GM19043 (cell line): Measurements from ENCODE around the gene NEIL1.

Experiments
- ATAC-seq: cut with Tn5 transposase; IDR thresholded peaks from one replicate; pipeline ENCODE4 v1.9.1; 2021; ENCODE audit warnings: low read depth; ENCODE audit not compliant: unreplicated experiment

NEIL1 gene

DNA sequence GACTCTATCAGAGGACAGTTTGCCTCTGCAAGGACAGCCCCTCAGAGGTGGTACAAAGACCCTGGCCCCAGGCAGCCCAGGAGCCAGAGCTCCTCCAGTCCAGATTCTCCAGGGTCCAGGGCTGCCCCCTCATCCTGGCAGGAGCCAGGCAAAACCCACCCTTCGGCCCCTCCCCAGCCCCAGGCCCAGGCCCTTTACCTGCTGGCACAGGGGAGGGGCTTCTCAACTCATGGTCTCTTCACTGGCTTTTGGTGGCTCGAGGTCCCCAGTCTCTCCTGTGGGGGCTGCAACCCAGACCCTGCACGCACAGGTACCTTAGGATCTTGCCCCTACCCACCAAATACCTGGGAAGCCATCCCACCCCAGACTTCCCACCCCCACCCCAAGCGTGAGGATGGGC, 8.5 kb downstream of the NEIL1 start:
- ATAC-seq: no peak

DNA sequence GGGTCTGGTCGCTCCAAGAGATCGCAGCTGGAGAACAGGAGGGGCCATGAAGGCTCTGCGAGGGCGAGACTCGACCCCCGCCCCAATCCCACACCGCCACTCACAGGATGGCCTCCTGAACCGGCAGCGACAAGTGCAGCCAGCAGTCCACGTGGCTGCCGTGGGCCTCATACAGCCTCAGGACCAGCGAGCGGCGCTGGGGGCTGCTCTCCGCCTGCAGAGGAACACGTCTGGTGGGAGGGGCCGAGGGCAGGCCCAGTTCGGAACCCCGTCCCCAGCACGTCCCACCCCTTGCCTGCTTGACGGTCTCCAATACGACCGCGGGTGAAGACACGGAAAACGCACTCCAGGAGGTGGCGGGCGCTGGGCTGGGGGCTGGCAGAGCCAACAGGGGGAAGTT, 9.2 kb downstream of the NEIL1 start:
- ATAC-seq: no peak

DNA sequence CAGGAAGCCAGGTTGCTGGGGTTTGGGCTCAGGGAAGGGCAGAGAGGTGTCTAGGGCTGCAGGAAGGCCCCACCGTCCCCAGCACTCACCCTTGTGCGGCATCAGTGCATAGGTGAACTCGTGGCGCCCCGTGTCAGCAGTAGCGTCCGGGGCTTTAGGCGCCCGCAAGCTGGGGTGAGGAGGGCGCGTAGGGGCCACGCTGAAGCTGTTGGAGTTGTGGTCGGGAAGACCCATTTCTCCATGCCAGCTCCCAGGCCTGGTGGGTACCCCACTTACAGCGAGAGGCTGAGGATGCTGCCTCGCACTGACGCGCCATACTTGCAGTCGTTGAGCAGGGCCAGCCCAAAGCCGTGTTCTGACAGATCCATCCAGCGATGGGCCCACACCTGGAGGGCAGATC, 9.7 kb downstream of the NEIL1 start:
- no peak for ATAC-seq

DNA sequence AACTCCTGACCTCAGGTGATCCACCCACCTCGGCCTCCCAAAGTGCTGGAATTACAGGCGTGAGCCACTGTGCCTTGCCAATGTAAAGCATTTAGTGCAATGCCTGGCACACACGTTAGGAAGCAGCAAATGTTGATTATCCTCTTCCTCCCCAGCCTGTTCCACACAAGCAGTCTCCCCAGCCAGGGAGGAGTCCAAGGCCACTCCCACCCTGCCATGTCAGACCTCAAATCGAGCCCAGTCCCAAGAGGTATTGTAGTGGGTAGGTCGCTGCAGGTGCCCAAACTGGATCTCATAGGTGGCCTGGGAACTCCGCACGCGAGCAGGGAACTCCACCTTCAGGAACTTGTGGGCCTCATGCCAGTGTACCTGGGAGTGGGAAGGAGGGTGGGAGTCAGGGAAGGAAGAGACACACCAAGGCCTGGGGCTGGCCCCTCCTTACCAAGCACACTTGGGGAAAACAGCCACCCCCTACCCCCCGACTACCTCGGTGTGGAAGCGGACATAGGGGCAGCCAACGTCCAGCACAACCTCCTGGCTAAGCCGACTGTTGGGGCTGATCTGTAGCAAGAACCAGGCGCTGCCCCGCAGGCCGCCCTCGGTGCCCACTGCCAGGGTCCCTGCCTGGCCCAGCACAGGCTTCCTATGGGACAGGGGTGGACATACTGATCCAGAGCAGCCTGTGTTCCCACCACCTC, 11.3 kb downstream of the NEIL1 start:
- ATAC-seq: no peak

DNA sequence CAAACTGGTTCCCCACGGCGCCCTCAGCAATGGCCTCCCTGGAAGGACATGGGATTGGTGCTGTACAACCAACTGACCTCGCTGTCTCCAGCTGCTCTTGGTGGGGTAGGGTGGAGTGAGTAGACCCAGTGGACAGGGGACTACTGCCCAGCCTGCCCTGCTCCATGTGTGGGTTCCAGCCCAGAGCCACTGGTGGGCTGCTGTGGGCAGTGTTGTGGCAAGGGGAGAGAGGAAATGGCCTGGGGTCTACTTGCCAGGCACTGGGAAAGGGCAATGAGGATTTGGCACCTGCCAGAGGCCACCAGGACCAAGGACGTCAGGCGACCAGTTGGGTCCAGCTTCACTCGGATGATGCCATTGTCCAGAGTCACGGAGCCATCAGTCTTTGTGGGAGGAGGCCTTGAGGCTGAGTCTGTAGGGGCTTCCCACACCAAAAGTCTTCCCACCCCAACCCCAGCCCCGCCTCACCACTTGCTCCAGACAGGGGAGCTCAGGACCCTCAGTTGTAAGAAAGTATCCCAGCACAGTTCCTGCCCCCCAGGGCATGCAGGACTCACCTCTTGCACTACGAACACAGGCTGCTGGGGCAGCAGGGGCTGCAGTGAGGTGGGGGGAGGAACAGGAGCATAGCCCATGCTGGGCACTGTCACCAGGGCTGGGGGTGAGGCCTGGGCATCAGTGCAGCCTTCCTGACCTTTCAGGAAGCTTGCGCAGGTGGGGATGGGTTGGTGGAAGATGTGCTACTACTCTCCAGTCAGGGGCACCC, 12.1 kb downstream of the NEIL1 start:
- ATAC-seq: no peak

DNA sequence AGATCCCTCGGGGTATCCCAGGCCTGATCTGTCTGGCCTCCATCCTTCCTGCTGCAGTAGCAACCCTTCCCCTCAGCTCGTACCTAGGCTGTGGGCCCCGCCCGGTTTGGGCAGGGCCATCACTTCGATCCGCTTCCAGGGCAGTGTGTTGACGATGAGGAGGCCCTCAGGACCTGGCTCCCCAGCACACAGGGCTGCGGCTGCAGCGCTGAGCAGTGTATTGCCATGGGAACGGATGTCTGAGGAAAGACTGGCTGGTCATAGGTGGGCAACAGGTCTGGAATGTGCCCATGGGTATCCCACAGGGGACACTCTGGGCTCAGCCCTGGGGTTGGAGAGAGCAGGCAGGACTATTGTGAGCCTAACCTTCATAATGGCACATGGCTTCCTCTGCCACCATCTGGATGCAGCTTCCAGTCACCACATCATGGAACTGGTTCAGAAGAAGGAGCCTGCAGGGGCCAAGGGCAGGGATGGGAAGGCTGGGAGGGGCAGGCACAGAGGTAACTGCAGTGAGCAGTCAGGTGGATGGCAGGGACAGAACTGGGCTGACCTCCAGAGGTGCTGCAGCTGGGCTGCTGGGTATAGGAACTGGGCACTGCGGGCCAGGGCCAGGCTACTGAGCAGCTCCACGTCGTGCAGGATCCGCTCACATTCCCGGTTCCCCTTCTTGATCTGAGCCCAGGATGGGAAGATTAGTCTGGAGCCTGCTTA, 12.9 kb downstream of the NEIL1 start:
- ATAC-seq: no peak

DNA sequence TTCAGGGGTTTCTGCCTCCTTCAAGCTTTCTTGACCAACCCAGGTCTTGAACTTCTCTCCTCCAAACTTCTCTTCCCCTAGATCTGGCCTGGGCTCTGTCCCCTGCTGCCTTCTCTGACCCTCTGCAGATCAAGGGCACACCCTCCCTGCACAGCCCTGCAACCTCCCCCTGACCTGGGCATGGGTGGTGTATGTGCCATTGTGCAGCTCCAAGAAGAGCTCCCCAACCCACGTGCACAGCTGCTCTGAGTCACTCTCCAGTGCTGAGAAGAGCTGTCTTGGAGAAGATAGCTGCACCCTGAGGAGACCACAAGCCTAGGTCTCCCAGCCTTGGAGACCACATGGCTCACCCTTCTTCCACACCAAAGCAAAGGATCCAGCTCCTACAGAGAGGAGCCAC, 13.6 kb downstream of the NEIL1 start:
- no peak for ATAC-seq

DNA sequence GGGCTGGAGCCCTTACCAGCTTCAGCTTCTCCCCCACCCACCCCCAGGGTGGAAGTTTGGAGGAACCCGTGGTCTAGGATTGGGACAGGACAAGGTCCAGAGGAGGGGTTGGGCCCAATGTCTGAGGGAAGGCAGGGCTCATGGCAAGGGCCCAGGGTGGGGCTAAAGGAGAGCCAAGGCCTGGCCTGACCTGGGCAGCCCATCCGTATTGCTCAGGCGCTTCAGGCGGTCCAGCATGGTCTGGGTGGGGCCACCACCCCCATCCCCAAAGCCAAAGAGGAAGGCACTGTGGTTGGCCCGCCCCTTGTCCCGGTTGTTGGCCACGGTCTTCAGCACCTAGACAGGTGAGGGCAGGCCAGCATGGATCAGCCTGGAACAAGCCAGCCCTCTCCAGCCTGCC, 14.0 kb downstream of the NEIL1 start:
- ATAC-seq: no peak

DNA sequence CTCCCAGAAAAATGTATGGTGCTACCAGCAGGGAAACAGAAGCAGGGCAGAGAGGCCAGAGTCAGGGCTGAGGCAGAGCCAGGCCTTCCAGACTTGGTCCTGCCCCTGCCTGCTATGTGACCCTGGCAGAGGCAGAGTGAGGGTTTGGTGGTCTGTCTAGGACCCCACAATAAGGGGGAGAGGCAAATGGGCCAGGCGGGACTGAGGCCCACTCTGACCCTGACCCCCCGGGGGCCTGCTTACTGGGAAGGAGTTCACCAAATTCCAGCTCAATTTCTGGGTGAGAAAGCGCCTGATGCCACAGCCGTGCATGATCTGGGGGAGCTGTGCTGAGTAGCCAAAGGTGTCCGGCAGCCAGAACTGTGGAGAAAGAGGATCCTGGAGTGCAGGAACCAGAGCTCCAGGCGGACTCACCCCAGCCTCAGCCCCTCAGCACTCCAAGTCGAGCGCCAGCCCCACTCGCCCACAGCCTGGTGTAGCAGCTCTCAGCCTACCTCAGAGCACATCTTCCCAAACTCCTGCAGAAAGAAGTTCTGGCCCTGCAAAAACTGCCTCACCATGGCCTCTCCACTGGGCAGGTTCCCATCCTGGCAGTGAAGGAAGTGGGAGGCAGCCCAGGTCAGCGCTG, 14.6 kb downstream of the NEIL1 start:
- no peak for ATAC-seq

DNA sequence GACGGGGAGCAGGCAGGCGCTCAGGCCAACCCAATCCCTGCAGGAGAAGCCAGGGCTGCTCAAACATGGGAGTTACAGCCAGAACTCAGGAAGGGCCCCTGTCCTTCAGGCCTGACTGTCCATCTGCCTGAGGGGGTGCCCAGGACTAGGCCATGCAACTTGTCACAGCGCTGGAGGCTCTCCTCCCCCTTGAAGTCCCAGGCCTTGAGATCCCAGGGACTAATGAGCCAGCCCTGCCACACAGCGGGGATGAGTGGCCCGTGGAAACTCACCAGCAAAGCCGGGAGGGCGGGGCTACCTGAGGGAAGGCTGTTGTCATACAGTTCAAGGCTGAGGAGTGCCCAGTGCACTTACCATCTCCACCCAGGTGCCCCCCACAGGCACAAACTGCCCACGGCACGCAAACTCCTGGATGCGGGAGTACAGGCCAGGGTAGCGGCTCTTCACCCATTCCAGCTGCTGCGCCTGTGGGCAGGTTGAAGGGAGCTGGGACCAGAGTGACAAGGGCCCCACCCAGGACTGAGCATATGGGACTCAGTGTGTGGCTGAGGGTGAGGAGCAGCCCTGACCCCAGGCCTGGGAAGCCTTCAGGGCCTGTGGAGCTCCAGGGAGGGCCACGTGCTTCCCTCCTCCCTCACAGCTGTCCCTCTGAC, 15.3 kb downstream of the NEIL1 start:
- no peak for ATAC-seq

DNA sequence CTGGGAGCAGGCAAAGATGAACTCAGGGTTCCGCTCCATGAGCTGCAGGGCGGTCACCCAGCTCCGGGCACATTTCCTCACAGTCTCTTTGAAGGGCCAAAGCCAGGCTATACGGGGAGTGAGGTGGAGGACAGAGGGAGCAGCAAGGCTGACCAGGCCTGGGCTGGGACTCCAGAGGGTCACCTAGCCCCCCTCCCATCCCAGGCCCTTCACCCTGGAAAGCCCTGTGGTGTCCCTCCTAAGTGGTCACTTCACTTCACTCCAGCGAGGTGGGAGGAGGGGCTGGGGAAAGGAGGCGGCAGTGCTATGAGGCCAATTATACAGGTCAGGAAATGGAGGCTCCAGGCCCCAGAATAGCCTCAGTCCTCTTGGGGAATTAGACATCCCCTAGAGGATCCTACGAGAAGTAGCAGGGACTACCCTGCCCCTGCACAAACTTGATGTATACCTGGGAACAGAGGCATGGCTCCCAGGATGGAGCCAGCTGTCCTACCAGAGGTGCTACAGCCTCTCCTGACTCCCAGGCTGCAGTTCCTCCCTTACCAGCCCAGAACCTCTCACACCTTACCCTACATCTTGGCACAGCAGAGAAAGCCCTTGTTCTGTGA, 15.9 kb downstream of the NEIL1 start:
- no peak for ATAC-seq

DNA sequence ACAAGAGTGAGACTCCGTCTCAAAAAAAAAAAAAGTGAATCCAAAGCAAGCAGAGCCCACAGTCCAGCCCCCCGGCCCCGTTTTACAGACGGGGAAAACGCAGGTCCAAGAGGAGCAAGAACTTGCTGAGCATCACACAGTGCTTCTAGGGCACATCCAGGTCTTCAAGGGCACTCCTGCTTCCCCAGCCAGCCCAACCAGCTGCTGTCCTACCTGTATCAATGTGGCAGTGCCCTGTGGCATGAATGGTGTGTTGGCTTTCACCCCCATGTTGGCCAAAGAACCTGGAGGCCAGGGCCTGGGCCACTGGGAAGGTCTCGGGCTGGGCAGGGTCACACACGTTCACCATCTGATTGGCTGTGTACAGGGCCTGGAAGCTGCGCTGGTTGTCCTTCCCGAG, 16.9 kb downstream of the NEIL1 start:
- ATAC-seq: no peak

DNA sequence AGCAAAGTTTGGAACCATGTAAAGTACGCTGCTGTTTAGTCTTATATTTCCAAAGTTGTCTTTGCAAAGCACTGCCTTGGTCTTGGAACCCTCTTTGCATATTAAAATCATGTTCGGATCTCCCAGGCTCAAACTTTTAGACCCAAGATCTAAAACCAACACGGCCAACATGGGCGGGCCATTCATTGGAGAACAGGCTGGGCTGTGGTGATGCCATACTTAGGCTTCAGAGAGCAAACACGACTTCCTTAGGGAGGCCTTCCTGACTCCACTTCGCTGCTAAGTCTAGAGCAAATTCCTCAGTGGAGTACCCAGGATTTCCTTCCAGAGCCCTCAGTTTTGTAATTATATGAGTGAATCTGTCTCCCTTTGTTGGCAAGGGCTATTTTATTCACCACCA, 18.0 kb downstream of the NEIL1 start:
- no peak for ATAC-seq

DNA sequence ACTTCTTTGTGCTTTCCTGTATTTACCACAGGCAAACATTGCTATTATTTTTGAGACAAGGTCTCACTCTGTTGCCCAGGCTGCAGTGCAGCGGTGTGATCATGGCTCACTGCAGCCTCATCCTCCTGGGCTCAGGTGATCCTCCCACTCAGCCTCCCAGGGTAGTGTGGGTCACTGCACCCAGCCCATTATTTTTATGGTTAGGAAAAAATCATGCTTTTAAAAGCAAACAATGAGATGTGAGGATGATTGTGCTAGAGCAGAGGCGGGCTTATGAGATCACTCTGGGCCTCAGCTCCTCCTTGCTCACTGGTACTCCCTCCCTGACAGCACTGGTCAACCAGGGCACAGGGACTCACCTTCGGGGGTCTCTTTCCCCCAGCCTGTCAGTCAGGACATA, 19.3 kb downstream of the NEIL1 start:
- ATAC-seq: no peak

DNA sequence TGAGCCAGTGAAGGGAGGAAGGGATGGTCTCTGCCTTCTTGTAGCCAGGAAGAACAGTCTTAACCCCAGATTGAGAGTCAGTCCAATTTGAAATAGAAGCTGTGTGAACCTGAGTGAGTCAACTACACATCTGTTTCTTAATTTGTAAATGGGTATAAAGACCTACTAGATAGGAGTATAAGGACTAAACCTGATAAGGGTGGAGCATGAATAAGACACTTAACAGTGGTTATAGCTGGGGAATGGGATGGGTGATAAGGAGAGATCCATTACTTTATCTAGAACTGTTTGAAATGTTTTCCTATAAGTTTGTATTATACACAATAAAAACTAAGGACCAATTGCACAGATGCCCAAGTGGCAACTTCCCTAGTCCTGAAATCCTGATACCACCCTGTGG, 20.2 kb downstream of the NEIL1 start:
- no peak for ATAC-seq

DNA sequence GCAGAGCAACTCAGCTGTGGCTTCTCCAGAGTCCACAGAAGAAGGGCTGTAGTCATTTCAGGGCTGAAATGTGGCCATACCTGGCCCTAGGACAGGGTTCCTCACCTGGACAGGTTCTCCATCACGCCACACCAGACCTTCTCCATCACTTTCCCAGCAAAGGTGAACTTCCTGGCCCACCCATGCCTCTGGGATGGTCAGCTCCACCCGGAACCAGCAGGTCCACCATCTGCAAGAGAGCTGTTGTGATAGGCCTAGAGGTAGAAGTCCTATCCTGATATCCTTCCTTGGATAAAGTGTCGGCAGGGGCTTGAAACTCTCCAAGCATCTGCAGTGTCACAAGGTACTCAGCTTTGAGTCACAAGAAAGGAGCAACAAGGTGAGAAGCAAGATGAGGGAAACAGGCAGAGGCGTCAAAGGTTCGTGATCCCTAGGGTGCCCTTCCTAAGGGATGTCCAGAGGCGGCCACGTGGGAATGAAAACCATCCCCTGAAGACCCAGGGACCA, 20.6 kb downstream of the NEIL1 start:
- ATAC-seq: no peak

DNA sequence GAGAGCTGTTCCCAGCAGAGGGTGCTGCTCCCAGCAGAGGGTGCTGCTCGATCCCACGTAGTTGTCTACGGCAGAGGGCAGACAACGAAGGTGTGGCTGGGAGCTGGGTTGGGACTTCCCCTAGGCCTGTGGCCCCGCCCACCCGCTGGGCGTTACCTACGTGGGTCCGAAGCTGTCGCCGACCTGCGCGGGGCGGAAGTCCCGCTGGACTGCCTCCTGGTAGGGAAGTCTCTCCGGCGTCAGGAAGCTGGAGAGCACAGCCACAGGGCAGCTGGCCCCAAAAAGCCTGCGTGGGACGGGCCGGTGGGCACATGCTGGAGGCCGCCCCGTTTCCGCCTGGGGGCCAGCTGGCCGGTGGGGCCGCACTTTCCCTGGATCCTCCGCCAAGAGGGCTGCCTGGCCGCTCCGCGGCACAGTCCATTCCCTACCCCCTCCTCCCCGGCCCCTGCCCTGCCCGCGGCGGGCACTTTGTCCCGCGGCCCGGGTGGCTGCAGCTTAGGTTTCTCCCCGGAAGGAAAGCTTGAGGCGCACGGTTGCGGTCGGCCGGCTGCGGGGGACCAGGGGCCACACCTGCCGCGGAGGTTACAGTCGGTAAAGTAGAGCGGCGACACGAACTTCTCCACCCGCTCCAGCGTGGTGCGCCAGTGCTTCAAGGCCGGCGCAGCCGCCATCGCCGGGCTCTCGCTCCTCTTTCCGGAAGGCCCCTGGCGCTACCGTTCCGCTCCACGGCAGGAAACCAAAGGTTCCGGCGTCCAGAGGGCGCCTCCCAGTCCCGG, 21.3 kb downstream of the NEIL1 start, which contains the start of gene MAN2C1:
MAN2C1 (minus strand) TSS at position 695 of the 776 bp plus-strand sequence; CDS start at position 671, 24 bp downstream.
- ATAC-seq: peak; percentile 93

DNA sequence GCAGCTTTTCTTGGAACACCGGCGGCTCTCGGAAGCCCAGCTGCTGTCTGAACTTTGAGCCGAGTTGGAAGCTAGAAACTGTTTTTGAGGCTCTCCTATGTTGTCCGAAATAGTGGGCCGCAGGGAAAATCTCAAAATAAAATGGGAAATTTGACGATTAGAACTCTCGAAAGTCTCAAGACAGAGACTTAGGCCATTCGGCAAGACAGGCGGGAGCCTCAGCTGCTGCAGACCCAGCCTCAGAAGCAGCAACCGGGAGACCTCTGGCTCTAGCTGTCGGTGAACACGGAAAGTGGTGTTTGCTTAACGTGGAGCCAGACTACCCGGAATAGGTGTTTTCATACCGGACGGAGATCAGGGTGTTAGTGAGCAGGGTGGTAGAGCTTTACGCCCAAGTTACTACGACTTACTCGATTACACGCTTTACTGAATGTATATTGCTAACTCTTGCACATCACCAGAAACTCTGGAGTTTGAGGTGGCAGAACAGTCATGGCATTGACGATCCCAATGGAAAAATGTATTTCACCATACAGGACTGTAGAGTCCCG, 21.9 kb downstream of the NEIL1 start:
- no peak for ATAC-seq
